Measurements from ENCODE around the gene SLC22A1. TPM values are rescaled to one million over a fixed set of nuclear protein-coding genes. Genes with fewer than 3 reads are reported as not detected.

The SLC22A1 gene
- total RNA-seq, 2 donors from 2014 or later, result 0.74 to 2.3 TPM

DNA sequence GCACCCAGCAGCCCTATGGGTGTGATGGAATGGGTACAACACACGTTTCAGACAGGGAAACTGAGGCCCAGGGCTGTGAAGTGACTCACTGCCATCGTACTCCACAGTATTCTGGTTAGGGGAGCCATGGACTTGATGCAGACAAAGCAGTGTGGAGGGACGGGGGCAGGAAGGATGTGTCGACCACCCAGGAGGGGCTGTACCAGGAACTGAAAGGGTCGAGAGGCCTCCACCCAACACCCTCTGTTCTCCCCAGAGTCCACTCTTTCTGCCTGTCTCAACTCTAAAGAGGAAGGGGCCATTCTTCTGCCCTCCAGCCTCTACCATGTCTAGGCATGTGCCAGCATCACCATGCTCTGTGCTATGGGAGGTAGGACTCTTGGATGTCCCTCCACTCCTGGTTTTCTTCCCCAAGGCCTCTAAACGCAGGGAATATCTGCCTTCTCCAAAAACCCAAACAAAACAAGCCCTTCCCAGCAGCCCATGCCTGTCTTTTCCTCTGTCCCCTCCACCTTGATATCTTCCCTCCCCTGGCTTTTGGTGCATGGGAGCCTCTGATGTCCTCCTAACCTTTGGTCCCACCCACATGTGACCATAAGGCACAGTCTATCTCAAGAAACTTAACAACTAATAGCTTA is 7.4 kb downstream of the SLC22A1 start:
- Histone ChIP-seq H3K4me1 (no peaks in the 10 kb centered on the region), H3K9ac (ENCODE audit: low read depth in 2 of 2, low read length in 2 of 2) (no peak overlapping the region), H3K27me3 (no peaks in the 10 kb centered on the region), H3K36me3 (no peaks in the 10 kb centered on the region), H3K4me3 (no peak overlapping the region), H3K27ac (no peak overlapping the region), H3K9me3 (no peaks in the 10 kb centered on the region)
- intact Hi-C loops (cut with DNase I), result no loop called here
- no peak for TF ChIP-seq CTCF (IDR thresholded peaks at IDR 0.05)
- DNase-seq, result no peak

DNA sequence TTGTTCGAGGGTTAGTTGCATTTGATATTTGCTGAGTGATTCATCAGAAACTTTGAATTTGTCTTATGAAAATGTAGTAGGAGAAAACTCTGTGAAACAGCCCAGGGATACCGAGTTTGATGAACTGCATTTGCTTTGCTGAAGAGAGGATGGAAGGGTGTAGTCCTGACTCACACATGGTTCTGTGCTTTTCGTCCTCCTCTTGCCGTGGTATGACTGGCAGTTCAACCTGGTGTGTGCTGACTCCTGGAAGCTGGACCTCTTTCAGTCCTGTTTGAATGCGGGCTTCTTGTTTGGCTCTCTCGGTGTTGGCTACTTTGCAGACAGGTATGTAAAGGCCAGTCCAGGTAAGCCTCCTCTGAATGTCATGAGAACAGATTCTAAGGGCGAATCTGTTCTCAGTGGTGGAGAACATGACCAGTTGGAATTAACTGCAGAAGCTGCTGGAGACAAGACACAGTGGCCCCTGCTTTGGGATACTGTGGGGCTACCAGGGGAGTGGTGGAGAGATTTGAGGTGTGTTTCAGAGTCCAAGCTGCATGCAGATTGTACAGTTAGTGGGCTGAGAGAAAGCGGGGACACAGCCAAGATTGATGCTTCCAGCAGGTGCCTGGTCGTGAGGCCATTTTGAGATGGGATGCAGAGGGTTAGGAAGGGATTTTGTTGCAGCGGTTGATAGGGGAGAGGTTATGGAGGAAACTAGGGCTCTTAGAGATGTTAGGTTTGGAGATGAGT is 8.4 kb downstream of the SLC22A1 start:
- Histone ChIP-seq H3K4me3 (no peak overlapping the region), H3K4me1 (no peaks in the 10 kb centered on the region), H3K9me3 (no peaks in the 10 kb centered on the region), H3K9ac (ENCODE audit: low read depth in 2 of 2, low read length in 2 of 2) (no peak overlapping the region), H3K27me3 (no peaks in the 10 kb centered on the region), H3K36me3 (no peaks in the 10 kb centered on the region), H3K27ac (no peak overlapping the region)
- intact Hi-C loops (cut with DNase I), result no loop called here
- no peak for TF ChIP-seq CTCF (IDR thresholded peaks at IDR 0.05)
- no peak for DNase-seq

DNA sequence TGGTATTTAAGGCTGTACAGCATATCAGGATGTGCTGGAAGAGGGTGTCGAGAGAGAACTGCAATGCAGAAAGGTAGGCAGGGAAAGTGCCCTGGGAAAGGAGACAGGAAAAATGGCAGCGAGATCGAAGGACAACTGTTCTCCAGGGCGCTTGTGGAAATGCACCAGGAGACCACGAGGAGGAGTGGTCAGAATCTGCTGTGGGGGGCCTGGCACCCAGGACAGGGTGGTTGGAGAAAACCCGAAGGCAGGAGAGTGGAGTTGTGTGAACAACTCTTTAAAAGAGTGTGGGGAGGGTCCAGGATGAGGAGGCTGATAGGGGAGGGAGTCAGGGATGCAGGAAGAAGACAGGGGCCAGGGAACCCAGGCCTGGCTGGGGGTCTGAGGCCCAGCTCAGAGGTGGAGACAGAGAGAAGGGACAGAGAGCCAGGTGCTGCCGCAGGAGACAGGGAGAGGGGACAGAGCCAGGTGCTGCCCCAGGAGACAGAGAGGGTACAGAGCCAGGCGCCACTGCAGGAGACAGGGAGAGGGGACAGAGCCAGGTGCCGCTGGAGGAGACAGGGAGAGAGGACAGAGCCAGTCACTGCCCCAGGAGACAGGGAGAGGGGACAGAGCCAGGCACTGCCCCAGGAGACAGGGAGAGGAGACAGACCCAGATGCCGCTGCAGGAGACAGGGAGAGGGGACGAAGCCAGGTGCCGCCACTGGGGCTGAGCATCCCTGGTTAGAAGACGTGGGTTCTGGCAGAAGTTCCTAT is 9.3 kb downstream of the SLC22A1 start:
- H3K36me3 ChIP-seq, result no peaks in the 10 kb centered on the region
- no peak overlapping the region for H3K9ac ChIP-seq (ENCODE audit: low read depth in 2 of 2, low read length in 2 of 2)
- no peaks in the 10 kb centered on the region for H3K9me3 ChIP-seq
- no peaks in the 10 kb centered on the region for H3K27me3 ChIP-seq
- no peaks in the 10 kb centered on the region for H3K4me1 ChIP-seq
- intact Hi-C loops (cut with DNase I), result no loop called here
- no peak overlapping the region for H3K27ac ChIP-seq
- DNase-seq, result no peak
- no peak overlapping the region for H3K4me3 ChIP-seq
- no peak for TF ChIP-seq CTCF (IDR thresholded peaks at IDR 0.05)

DNA sequence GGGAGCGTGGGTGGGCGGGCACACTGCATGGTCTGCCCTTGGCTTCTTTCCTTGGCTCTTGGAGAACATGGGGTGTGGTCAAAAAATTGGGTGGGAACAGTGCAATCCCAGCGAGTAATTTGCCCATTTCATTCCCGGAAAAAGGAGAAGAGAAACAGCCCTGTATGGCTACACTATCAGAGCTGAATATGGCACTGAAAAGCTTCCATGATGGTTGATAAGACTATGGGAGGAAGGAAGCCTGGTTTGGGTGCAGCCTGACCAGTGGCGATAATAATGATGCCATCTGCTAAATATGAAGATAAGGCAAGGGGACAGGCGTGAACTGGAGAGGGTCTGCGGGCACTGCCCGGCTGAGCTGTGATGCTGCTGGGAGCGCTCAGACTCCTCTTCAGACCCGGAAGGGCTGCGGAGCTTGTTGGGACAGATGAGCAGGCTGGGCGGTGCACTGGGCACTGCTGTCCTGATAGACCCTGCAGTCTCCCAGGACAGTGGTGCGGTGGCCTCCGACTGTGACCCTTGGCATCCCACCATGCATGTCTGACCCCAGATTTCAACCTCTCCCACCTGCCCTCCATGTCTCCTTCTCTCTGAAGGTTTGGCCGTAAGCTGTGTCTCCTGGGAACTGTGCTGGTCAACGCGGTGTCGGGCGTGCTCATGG is 10.2 kb downstream of the SLC22A1 start:
- no peak overlapping the region for H3K4me3 ChIP-seq
- intact Hi-C loops (cut with DNase I), result no loop called here
- no peak for DNase-seq

More for the DNA sequence above, 10.2 kb downstream of the SLC22A1 start:
- Histone ChIP-seq H3K27me3 (no peaks in the 10 kb centered on the region), H3K9me3 (no peaks in the 10 kb centered on the region), H3K36me3 (no peaks in the 10 kb centered on the region), H3K9ac (ENCODE audit: low read depth in 2 of 2, low read length in 2 of 2) (no peak overlapping the region), H3K4me1 (no peaks in the 10 kb centered on the region), H3K27ac (no peak overlapping the region)
- TF ChIP-seq CTCF (IDR thresholded peaks at IDR 0.05), result no peak

All from colonic mucosa (tissue), 4 donors.